Activated naive CD4-positive, alpha-beta T cell treated with anti-CD3 and anti-CD28 coated beads, Interleukin-2, amount 50 U/mL, for 24 hours (primary cell): ENCODE data around the gene ZFYVE9.
"Not testable (repeated sequence)": the region's sequence is repeated elsewhere in the genome, so short reads cannot be mapped to it uniquely, and the experiment has no call there.

Source experiments
- H3K27ac Mint-ChIP-seq: one replicate; pipeline ENCODE4 v1.8.0; 2021; ENCODE audit warnings: mild to moderate bottlenecking, mixed read lengths
- H3K27me3 Mint-ChIP-seq: one replicate; pipeline ENCODE4 v1.8.0; 2021; ENCODE audit warnings: mixed read lengths
- H3K36me3 Mint-ChIP-seq: one replicate; pipeline ENCODE4 v1.8.0; 2021; ENCODE audit warnings: mixed read lengths
- H3K4me1 Mint-ChIP-seq: one replicate; pipeline ENCODE4 v1.8.0; 2021; ENCODE audit warnings: mixed read lengths
- H3K4me3 Mint-ChIP-seq: one replicate; pipeline ENCODE4 v1.8.0; 2021; ENCODE audit warnings: mild to moderate bottlenecking, mixed read lengths
- H3K9me3 Mint-ChIP-seq: one replicate; pipeline ENCODE4 v1.8.0; 2021; ENCODE audit warnings: mixed read lengths

The ZFYVE9 gene

DNA sequence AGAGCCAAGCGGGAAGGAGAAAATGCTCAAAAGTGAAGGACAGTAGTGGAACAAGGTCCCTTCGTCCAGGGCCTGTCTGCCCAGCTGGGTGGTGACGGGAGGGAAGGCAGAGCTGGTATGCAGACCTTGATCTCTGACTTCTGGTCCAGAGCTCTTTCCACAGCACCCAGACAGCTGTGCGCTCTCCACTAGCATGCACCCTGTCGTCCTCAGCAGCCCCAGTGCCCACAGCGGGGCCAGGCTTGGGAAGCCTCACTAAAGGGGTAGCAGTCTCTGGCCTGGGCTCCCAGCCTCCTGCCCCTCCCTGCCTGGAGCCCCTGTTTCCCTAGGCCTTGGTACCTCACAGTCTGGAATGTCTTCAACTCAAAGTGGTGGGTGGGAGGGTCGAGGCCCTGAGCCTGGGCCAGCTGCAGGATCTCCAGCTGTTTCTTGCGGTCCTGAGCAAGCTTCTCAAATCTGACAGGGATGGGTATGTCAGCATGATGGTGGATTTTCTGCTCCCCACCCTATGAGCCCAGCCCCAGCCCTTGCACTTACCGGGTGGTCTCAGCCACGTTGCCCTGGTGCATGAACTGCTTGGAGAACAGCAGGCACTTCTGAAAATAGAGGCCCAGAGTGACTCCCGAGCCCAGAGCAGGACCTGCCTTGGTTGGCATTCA lies 214.1 kb downstream of the ZFYVE9 start:
- H3K27ac Mint-ChIP-seq = no peak overlapping the region
- H3K36me3 Mint-ChIP-seq = peaks cover 8% of the 10 kb centered on the region
- H3K4me1 Mint-ChIP-seq = no peaks in the 10 kb centered on the region
- H3K9me3 Mint-ChIP-seq = no peaks in the 10 kb centered on the region
- H3K27me3 Mint-ChIP-seq = no peaks in the 10 kb centered on the region
- H3K4me3 Mint-ChIP-seq = no peak overlapping the region

DNA sequence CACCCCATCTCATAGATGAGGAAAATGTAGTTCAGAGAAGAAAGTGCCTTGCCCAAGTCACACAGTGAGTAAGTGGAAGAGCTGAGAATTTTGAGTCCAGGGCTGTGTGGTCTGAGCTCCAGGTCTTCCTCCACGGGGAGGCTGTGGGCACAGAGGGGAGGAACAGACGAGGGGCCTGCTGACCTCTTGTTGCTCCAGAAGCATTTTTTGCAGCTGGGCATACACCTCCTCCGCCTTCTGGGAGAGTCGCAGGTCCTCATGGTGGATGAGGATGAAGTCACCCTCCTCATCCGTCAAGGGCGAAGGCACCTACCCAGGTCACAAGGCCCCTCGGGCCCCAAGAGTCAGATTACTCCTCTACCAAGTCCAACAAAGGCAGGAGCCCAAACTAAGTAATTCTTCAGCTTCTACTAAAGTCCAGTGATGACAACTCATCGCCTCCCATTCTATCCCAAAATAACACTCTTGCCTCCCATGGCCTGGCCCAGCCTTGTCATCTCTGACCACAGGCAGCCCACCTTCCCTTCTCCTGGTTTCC lies 215.0 kb downstream of the ZFYVE9 start:
- peak overlapping the region; percentile 25 for H3K27ac Mint-ChIP-seq
- no peaks in the 10 kb centered on the region for H3K27me3 Mint-ChIP-seq
- H3K4me3 Mint-ChIP-seq = no peak overlapping the region
- H3K9me3 Mint-ChIP-seq = no peaks in the 10 kb centered on the region
- H3K4me1 Mint-ChIP-seq = peaks cover 4% of the 10 kb centered on the region
- peaks cover 13% of the 10 kb centered on the region for H3K36me3 Mint-ChIP-seq

- peaks cover 13% of the 10 kb centered on the region for H3K36me3 Mint-ChIP-seq
- H3K4me1 Mint-ChIP-seq = peaks cover 5% of the 10 kb centered on the region
- H3K4me3 Mint-ChIP-seq = no peak overlapping the region
- H3K9me3 Mint-ChIP-seq = no peaks in the 10 kb centered on the region
- H3K27ac Mint-ChIP-seq = no peak overlapping the region
- no peaks in the 10 kb centered on the region for H3K27me3 Mint-ChIP-seq
Observed at GRCh38 chr1:52357397-52357796, 215.5 kb downstream of the ZFYVE9 start.

DNA sequence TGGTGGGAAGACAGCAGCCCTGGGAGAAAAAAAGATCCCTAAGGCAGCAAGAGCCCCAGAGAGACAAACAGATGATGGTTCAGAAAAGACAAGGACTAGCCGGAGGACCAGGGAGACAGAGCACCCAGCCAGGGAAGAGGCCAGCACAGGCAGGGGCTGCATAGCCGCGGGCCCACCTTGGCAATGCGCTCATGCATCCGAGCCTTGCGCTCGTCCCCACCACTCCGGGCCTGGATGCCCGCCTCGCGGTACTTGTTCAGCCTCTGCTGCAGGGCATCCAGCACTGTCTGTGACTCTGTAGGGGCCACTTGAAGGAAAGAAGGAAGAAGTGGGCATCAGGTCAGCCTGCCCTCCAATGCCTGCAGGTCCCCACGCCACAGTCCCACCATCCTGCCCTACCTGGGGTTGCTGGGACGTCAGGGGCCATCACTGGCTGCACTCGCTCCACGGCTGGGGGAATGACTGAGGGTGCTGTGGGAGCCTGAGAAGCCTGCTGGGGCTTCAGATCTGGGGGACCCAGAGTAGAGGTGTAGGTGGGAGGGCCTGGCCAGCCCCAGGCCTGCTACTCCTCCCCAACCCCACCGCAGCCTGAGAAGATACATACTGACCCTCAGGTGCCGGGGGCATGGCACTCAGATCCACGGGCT lies 217.1 kb downstream of the ZFYVE9 start:
- no peak overlapping the region for H3K4me3 Mint-ChIP-seq
- no peak overlapping the region for H3K27ac Mint-ChIP-seq
- no peaks in the 10 kb centered on the region for H3K27me3 Mint-ChIP-seq
- H3K9me3 Mint-ChIP-seq = no peaks in the 10 kb centered on the region
- H3K36me3 Mint-ChIP-seq = peaks cover 15% of the 10 kb centered on the region
- peaks cover 14% of the 10 kb centered on the region for H3K4me1 Mint-ChIP-seq

GRCh38 chr1:52359676-52360594 lies 218.0 kb downstream of the ZFYVE9 start:
- H3K9me3 Mint-ChIP-seq = no peaks in the 10 kb centered on the region
- H3K27me3 Mint-ChIP-seq = no peaks in the 10 kb centered on the region
- H3K36me3 Mint-ChIP-seq = peaks cover 15% of the 10 kb centered on the region
- H3K4me1 Mint-ChIP-seq = peaks cover 21% of the 10 kb centered on the region
- H3K27ac Mint-ChIP-seq = no peak overlapping the region
- H3K4me3 Mint-ChIP-seq = no peak overlapping the region

GRCh38 chr1:52360595-52360968 lies 218.7 kb downstream of the ZFYVE9 start:
- Mint-ChIP-seq H3K27ac (no peak overlapping the region), H3K4me3 (no peak overlapping the region), H3K4me1 (peaks cover 21% of the 10 kb centered on the region), H3K27me3 (no peaks in the 10 kb centered on the region), H3K36me3 (peaks cover 12% of the 10 kb centered on the region), H3K9me3 (no peaks in the 10 kb centered on the region)

DNA sequence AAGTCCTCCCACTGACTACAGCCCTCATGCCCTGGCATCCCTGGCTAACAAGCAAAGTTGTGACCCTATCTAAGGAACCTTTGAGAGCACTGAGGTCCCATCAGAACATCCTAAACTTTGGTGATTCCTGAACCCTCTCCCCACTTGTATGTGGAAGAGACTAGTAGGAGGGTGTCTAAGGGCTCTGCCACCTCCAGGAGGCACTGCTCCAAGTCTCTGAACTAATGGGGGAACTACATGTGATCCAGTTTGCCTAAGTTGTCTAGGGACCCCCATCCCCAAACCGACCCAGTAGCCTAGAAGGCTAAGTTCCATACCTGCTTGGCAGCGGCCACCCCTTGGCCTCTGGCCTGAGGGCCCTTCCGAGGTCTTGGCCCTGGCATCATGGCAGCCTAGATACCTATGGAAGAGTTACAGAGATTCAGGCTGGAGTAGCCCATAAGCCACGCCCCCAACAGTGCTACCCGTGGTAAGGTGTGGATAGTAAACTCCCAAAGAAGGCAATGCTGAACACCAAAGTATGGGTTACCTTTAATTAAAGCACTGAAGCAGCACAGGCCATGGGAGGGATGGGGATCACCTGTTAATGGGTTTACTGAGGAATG lies 222.4 kb downstream of the ZFYVE9 start:
- Mint-ChIP-seq H3K4me3 (peak overlapping the region; percentile 98), H3K36me3 (peaks cover 6% of the 10 kb centered on the region), H3K27ac (peak overlapping the region; percentile 76), H3K27me3 (no peaks in the 10 kb centered on the region), H3K4me1 (peaks cover 37% of the 10 kb centered on the region), H3K9me3 (no peaks in the 10 kb centered on the region)

- H3K4me1 Mint-ChIP-seq = peaks cover 38% of the 10 kb centered on the region
- H3K9me3 Mint-ChIP-seq = no peaks in the 10 kb centered on the region
- no peaks in the 10 kb centered on the region for H3K27me3 Mint-ChIP-seq
- peaks cover 6% of the 10 kb centered on the region for H3K36me3 Mint-ChIP-seq
- peak overlapping the region; percentile 98 for H3K4me3 Mint-ChIP-seq
- H3K27ac Mint-ChIP-seq = peak overlapping the region; percentile 94
Observed at GRCh38 chr1:52365071-52365745, 223.3 kb downstream of the ZFYVE9 start.

DNA sequence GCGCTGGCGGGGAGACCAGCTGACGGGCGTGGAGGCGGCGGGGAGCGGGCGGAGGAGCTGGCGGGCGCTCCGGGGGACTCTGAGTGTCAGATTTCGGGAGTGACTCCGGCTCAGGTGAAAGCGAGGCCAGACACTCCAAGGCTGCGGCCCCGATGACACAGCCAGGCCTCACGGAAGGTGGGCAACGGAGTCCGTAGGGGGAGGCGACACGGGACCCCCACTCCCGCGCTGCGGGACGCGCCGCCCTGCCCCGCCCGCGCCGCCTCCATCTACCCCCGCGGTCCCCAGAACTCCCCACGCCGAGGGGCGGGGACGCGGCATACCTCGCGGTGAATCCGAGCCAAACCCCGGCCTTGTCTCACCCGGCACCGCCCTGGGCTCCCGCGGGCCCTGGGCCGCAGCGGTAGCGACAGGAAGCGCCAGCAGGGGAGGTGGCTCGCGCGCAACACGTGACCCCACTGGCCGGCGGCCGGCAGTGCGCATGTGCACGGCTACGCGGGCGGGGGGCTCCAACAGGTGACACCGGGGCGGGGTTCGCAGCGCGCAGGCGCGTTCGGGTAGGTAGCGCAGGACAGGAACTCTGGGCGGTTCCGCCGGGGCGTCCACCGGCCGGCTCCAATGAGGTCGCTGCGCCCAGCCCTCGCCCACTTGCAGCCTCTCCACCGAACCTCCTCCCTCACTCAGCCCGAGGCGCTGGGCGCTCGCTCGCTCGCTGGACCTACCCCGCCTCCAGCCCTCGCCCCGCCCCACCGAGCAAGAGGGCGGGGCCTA lies 224.0 kb downstream of the ZFYVE9 start, which contains the start of gene CC2D1B:
CC2D1B (minus strand) TSS at position 460 of the 771 bp plus-strand sequence. CDS start 1,585 bp downstream, outside the sequence.
- H3K27ac Mint-ChIP-seq = peak within 1 kb of the TSS; percentile 94
- no peaks in the 10 kb centered on the region for H3K9me3 Mint-ChIP-seq
- peak within 1 kb of the TSS; percentile 98 for H3K4me3 Mint-ChIP-seq
- H3K27me3 Mint-ChIP-seq = no peaks in the 10 kb centered on the region
- peaks cover 38% of the 10 kb centered on the region for H3K4me1 Mint-ChIP-seq
- H3K36me3 Mint-ChIP-seq = peaks cover 6% of the 10 kb centered on the region

DNA sequence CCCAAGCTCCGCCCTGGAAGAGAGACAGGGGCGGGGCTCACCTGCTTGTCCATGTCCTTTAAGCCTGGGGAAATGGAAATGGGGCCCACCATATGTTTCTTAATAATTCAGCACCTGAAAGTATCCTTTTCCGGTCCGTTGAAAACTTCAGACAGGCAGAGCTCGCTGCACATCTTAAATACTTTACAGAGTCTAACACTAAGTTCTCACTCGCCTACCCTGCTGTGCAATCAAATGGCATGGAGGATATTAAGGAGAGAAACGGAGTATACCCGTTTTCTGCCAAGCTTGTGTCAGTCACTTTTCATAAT lies 224.6 kb downstream of the ZFYVE9 start:
- peak overlapping the region; percentile 98 for H3K4me3 Mint-ChIP-seq
- H3K4me1 Mint-ChIP-seq = peaks cover 38% of the 10 kb centered on the region
- H3K27ac Mint-ChIP-seq = peak overlapping the region; percentile 79

GRCh38 chr1:52367272-52367671 lies 225.4 kb downstream of the ZFYVE9 start:
- Mint-ChIP-seq H3K4me3 (peak overlapping the region; percentile 49), H3K27ac (peak overlapping the region; percentile 35), H3K9me3 (no peaks in the 10 kb centered on the region), H3K4me1 (peaks cover 34% of the 10 kb centered on the region), H3K36me3 (peaks cover 2% of the 10 kb centered on the region), H3K27me3 (no peaks in the 10 kb centered on the region)

More for the DNA sequence above, 224.6 kb downstream of the ZFYVE9 start:
- Mint-ChIP-seq H3K27me3 (no peaks in the 10 kb centered on the region), H3K36me3 (peaks cover 5% of the 10 kb centered on the region), H3K9me3 (no peaks in the 10 kb centered on the region)

- no peaks in the 10 kb centered on the region for H3K36me3 Mint-ChIP-seq
- H3K9me3 Mint-ChIP-seq = no peaks in the 10 kb centered on the region
- no peaks in the 10 kb centered on the region for H3K27me3 Mint-ChIP-seq
- peak overlapping the region; percentile 68 for H3K4me3 Mint-ChIP-seq
- peak overlapping the region; percentile 0 for H3K27ac Mint-ChIP-seq
- peaks cover 28% of the 10 kb centered on the region for H3K4me1 Mint-ChIP-seq
Observed at GRCh38 chr1:52368383-52369172, 226.7 kb downstream of the ZFYVE9 start.

DNA sequence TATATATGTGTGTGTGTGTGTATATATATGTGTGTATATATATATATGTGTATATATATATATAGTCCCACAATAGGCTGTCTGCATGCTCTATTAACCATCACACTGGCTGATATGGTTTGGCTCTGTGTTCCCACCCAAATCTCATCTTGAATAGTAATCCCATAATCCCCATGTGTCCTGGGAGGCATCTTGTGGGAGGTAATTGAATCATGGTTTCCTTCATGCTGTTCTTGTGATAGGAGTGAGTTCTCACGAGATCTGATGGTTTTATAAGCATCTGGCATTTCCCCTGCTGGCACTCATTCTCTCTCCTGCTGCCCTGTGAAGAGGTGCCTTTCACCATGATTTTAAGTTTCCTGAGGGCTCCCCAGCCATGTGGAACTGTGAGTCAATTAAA lies 228.0 kb downstream of the ZFYVE9 start:
- H3K4me1 Mint-ChIP-seq = peaks cover 17% of the 10 kb centered on the region
- not testable (repeated sequence) for H3K9me3 Mint-ChIP-seq, H3K27ac Mint-ChIP-seq, H3K27me3 Mint-ChIP-seq, H3K4me3 Mint-ChIP-seq, H3K36me3 Mint-ChIP-seq

DNA sequence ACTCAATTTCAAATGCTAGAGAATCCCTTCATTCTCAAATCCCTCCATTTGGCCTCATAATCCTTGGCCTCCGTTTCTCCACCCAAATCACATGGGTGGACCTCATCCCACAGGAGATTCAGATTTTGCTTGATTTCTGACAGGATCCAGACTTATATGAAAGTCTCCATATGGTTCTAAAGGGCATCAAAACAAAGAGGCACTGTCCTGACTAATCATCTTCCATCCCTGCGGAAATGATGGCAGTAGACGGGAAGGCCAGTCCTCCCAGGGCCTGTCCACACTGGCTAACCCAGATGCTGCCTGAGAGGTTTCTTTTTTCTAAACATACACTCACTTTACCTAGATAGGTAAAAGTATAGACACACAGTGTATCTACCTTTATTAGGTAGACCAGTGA lies 243.5 kb downstream of the ZFYVE9 start:
- Mint-ChIP-seq H3K4me3 (no peak overlapping the region), H3K27me3 (no peaks in the 10 kb centered on the region), H3K4me1 (no peaks in the 10 kb centered on the region), H3K9me3 (no peaks in the 10 kb centered on the region), H3K36me3 (peaks cover 7% of the 10 kb centered on the region), H3K27ac (no peak overlapping the region)
